GM18517 (cell line): ENCODE data around the gene SLC22A5.

Source experiments
- ATAC-seq: cut with Tn5 transposase; IDR thresholded peaks from one replicate; pipeline ENCODE4 v1.9.1; 2021; ENCODE audit warnings: mild to moderate bottlenecking, moderate library complexity; ENCODE audit not compliant: unreplicated experiment

Gene SLC22A5

DNA sequence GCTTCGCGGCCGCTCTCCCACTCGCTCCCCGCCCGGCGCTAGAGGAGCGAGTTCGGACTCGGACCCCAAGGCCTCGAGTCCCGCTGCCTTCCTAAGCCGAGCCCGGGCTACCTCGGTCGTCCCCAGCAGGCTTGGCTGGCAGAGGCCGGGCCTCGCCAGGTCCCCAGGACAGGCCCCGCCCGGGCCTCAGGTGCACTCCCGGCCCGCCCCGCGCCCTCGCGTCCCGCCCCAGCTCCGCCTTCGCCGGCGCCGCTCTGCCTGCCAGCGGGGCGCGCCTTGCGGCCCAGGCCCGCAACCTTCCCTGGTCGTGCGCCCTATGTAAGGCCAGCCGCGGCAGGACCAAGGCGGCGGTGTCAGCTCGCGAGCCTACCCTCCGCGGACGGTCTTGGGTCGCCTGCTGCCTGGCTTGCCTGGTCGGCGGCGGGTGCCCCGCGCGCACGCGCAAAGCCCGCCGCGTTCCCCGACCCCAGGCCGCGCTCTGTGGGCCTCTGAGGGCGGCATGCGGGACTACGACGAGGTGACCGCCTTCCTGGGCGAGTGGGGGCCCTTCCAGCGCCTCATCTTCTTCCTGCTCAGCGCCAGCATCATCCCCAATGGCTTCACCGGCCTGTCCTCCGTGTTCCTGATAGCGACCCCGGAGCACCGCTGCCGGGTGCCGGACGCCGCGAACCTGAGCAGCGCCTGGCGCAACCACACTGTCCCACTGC lies at the start of gene SLC22A5:
SLC22A5 (plus strand) TSS at position 237 of the 707 bp plus-strand sequence; CDS start at position 500, 263 bp downstream.
- ATAC-seq: peak; percentile 87

DNA sequence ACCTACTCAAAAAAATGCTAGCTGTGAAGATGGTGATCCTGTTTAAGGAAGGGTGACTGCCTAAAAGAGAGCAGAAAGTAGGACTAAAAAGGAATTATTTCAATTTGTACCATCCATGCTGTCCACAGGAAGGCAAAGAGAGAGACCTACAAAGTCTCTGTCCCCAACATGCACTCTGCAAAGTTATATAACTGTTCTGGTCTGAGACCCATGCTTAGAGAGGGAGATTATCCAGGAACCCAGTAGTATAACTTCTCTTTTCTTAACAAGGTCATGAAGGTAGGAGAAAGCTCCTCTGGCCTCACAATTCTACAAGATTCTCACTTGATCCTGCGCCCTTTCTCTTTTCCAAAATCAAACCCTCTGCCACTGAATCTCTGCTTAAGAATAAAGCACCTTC lies 49.5 kb upstream of the SLC22A5 start:
- ATAC-seq: no peak

DNA sequence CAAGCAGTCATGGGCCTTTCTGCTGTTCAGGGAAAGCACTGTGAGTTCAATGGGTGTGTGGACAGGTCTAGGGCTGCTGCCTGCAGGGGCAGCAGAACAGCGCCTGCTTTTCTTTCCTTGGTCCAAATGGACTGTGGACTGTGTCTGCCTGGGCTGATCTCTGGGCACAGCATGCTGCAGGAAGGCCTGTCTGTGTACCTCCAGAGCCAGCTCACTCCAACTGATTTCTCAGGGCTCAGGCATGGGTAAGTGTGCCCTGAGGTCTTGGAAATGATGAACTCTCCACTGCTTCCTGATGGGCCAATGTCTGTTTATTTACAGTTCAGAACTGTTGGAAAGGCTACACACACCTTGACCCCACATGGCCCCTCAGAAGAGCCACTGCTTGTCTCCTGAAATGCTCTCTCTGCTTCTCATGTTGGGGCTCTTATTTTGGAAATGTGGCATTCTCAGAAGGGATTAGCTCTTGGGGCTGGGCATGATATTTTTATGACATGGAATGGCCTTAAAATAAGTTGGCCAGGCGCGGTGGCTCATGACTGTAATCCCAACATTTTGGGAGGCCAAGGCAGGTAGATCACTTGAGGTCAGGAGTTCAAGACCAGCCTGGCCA lies 48.3 kb upstream of the SLC22A5 start:
- no peak for ATAC-seq

DNA sequence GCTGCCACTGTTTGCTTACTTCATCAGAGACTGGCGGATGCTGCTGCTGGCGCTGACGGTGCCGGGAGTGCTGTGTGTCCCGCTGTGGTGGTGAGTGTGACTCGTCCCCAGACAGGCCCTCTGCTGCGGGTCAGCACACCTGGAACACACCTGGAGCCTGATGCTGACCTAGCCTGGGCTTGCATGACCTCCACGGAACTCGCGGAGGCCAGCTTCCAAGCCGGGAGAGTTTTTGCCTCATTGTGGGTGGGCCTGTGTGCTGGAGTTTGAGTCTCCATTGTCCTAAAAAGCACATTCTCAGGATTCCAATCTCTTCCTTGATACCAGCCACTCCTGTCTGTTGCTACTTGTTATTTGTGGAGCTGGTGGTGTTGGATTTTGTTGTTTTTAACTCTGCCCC lies 47.2 kb upstream of the SLC22A5 start:
- ATAC-seq: no peak

DNA sequence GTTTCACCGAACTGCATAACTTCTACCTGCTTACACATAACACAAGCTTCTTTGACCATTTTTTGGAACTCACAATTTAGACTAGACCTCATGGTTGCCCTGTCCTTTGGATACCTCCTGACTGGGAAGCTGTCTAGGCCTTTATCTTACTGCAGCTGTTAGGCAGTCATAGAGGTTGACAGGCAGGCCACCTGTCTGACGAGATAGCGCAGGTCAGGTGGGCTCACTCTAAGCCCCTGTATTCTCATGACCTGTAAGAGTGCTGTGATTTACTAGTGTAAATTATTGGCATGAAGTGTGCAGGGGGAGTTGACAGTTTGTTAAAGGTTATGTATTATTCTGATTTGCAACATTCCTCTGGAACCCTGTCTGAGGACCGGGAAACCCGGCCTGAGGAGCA lies 46.3 kb upstream of the SLC22A5 start:
- no peak for ATAC-seq

DNA sequence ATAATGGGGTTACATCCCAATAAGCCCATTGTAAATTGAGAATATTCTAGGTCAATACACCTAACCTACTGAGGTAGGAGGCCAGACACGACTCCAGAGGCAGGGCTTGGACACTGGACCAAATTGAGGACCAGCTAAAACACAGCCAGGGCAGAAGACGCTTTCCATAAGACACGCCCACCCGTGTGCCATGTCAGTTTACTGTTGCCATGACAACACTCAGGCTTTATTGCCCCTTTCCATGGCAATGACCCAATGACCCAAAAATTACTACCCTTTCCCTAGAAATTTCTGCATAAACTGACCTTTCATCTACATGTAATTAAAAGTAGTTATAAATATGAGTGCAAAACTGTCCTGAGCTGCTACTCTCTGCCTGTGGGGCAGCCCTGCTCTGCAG lies 43.8 kb upstream of the SLC22A5 start:
- no peak for ATAC-seq

DNA sequence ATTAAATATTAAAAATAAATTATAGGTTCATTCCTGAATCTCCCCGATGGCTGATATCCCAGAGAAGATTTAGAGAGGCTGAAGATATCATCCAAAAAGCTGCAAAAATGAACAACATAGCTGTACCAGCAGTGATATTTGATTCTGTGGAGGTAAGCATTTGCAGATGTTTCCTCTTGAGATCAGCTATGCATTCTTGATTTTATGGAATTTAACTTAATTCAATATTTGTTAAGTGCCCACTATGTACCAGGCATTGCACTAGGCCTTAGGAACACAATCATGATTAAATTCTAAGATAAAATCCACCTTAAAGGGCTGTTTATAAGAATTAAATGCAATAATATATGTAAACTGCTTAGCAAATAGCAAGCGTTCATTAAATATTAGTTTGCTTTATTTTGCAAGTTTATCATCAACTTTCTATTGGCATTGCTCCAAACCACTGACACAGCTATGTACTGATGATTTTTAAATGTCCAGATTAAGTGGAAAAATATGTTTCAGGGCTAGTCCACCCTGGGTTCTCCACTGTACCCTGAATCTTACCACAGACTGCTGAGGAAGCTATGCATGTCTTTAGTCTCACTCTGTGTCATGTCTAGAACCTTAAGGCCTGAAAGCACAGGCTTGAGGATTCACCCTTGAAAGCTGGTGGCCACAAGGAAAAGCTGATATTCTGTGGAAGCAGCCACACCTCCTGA lies 42.1 kb upstream of the SLC22A5 start:
- ATAC-seq: no peak

DNA sequence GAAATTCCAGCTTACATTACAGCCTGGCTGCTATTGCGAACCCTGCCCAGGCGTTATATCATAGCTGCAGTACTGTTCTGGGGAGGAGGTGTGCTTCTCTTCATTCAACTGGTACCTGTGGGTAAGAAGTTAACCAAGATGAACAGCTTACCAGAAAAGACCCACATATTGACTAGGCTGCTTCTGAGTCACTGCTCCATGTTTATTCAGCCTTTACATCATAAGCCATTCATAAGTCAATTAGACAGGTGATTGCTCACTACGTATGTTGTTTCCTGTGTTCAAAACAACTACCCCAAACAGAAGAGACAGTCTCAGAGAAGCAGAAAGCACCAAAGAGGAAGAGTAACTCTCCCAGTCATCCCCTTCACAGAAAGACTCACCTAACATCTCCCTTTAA lies 34.7 kb upstream of the SLC22A5 start:
- no peak for ATAC-seq

DNA sequence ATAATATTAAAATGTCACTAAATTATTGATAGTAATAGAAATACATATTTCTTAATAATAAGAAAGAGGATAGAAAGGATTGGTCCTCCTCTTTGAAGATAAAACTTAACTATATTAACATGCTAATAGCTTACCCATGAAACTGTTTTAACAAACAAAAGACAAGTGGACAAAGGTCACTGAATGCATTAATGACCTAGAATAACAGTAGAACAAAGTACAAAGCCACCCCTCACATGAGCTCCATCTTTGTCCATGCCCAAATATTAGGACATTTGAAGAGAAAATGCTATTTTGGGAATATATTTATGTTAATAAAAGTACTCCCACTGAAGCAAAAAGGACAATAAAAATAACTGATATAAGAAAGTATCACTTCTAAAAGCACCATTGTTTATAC lies 34.1 kb upstream of the SLC22A5 start:
- ATAC-seq: no peak

DNA sequence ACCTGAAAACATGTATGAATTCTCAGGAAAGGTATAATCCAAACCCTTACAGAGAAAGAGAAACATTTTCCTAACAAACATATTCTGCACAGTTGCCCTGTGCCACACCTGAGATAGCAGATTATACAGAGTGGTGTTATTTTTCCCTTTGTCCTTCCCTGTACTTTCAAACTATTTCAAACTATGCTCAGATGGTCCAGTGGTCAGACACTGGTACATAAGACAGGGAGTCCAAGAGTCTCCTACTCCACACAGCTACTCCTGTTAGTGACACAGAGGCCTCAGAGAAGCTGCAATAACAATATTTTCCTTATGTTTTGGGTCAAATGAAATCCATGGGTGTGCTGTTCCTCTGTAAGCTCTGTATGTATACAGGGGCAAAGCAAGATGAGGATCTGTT lies 30.0 kb upstream of the SLC22A5 start:
- no peak for ATAC-seq

DNA sequence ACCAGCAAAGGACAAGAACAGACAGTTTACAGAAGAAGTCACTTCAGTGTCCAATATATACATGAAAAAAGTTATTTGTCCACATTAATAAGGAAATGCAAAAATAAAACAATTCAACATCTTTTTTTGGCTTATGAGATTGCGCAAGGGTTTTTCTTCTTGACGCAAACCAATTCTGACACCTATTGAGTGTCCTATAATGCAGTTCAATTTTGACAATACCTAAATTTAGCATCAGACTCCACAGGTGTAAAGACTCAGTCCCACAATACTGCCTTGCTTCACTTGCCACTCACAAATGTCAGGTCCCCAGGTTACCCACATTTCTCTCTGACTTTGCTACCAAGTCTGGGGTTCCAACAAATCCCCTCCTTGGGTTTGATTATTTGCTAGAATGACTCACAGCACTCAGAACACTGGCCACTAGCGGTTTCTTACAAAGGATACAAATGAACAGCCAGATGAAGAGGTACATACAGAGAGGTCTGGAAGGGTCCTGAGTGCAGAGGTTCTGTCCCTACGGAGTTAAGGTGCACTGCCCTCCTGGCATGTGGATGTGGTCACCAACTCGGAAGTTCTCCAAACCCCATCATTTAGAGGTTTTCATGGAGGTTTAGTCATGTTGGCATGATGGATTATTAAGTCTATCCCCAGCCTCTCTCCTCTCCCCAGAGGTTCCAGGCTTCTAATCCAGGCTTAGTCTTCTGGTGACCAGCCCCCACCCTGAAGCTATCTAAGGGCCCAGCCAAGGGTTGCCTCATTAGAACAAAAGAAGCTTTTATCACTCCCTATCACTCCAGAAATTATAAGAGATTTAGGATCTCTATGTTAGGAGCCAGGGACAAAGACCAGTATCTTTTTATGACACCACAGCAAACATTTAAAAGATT lies 27.0 kb upstream of the SLC22A5 start:
- ATAC-seq: no peak

DNA sequence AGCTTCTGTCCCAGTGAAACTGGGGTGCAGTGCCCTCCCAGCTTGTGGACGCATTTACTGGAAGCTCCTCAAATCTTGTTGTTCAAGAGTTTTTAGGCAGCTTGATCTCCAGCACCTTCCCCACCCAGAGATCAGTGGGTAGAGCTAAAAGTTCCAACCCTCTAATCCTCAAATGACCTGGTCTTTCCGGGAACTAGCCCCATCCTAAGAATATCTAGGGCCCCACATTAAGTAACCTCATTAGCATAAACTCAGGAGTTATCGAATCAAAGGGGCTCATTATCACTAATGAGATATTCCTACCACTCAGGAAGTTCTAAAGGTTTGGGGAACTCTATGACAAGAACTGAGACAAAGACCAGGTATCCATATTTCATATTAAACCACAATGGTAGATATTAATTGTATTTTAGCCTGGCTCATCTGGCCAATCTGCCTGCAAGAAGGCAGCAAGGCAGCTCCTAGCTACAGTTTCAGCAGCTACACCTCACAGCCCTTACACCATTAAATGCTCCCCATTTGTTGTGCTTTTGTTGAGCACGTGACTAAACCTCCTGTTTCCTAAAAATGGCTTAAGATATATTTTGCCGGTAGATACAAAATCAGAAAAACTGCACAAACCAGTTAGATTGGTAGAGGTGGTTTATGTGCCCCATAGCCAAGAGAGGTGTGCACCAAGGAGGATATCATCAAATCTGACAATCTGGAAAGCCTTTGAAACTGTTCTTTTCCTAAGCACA lies 24.6 kb upstream of the SLC22A5 start:
- no peak for ATAC-seq

DNA sequence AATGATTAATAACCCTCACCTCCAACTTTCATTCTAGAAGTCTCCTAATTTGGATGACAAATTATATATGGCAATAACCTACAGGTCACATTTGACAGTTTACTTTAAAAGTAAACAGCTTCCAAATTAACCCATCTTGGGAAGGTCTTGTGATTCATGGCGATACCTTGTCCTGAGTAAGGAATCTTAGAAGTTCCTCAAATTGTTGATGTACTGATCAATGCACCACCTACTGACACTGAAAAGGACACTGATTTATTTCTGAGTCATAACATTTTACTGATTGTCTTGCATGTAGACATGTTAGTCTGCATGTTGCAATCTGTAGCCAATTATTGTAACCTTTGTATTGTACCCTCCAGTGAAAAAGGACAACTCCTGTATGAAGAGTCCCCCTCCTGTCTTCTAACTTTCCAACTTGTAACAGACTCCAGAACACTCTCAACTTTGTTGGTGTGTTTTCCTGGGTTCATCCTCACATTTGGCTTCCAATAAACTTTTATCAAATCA lies 16.0 kb upstream of the SLC22A5 start:
- no peak for ATAC-seq

DNA sequence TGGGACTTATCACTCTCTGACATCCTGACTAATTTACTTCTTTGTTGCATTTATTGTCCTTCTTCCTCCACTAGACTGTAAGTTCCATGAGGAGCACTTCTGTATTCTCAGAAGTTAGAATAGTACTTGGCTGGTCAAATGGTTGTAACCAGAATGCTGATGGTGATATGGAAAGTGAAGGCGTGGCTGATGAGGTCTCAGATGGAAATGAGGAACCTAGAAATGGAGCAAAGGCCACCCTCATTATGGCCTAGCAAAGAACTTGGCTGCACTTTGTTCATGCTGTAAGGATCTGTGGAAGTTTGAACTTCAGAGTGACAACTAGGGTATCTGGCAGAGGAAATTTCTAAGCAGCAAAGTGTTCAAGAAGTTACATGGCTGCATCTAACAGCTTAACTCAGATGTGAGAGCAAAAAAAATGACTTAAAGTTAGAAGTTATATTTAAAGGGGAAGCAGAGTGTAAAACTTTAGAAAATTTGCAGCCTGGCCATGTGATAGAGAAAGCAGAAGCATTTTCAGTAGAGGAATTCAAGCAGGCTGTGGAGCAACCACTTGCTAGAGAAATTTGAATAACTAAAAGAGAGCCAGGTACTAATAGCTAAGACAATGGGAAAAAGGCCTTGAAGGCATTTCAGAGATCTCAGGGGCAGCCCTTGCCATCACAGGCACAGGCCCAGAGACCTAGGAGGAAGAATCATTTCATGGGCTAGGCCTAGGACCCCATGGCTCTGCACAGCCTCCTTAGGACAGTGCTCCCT lies 14.9 kb upstream of the SLC22A5 start:
- no peak for ATAC-seq

DNA sequence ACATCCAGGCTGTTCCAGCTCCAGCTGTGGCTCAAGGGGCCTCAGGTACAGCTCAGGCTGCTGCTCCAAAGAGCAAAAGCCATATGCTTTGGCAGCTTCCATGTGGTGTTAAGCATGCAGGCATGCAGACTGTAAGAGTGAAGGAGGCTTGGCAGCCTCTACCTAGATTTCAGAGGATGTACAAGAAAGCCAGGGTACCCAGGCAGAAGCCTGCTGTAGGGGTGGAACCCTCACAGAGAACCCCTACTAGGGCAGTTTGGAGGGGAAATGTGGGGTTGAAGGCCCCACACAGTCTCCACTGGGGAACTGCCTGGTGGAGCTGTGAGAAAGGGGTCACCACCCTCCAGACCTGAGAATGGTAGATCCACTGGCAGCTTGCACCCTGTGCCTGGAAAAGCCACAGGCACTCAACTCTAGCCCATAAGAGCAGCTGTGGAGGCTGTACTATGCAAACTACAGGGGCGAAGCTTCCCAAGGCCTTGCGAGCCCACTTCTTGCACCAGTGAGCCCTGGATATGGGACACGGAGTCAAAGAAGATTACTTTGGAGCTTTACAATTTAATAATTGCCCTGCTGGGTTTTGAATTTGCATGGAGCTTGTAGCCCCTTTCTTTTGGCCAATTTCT lies 14.3 kb upstream of the SLC22A5 start:
- ATAC-seq: no peak

DNA sequence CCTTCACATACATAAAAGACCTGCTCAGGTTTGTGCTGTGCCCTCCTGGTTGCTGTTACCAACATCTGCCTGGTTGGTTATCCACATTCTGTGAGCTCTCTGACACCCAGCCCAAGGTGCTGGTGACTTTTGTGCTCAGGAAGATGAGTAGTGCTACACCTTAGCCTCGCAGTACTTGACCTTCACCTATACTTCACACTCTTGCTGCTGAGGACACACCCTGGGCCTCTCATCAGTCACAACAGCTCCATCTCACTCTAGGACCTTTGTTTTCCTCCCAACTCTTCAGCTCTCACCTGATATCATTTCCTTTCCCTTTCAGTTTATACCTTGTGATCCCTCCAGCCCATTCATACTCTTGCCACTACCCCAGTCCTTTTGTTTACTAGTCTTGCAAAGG lies 10.7 kb upstream of the SLC22A5 start:
- ATAC-seq: no peak

DNA sequence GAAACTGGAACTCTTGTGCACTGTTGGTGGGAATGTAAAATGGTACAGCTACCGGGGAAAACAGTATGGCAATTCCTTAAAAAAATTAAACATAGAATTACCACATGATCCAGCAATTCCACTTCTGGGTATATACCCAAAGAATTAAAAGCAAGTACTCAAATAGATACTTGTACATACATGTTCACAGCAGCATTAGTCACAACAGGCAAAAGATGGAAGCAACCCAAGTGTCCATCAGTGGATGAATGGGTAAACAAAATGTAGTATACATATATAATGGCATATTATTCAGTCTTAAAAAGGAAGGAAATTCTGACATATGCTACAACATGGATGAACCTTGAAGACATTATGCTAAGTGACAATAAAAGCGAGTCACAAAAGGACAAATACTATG lies 7.4 kb upstream of the SLC22A5 start:
- ATAC-seq: no peak

DNA sequence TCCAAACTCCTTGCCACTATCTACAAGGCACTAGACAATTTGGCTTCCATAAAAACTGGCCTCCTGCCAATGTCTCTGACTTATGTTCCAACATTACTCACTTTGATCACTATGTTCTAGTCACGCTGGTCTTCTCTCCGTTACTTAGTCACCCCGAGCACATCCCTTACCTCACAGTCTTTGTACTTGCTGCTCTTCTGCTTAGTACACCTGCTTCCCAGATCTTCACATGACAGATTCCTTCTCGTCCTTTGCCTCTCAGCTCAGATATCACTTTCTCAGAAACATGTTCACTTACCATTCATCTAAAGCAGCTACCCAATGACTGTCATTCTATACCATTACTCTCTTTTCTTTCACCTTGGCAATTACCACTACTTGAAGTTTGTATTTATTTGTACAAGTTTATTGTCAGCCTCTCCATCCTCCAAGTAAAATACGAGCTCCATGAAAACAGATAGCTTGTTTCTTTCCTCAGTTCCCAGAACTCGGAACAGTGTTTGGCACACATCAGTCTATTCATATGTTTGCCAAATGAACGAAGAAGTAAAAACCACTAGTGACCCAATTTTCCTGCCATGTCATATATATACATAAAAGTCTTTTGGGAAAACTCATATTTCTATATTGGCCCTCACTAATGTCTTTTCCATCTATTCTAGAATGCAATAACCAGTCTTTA lies 5.9 kb upstream of the SLC22A5 start:
- ATAC-seq: no peak

DNA sequence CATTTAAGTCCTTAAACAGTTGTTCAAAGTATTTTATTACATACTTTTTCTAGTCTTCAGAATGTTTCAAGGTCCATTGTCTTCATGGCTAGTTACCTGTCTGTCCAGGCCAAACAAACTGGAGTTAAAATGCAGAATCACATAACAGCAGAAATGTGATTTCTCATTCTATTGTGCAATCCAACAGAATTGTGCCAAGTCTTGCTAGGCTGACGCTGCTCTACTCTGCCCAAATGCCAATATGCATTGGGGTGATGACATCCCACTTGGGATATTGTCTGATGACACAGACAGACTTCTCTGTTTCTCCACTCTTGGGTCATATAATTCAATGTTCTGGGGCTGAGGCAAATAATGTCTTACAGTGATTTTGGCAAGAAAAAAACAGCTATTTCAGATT lies 5.2 kb upstream of the SLC22A5 start:
- ATAC-seq: no peak
